Heart left ventricle (tissue), 16 donors: ENCODE results near the gene TDRD9. TPM values are rescaled to one million over a fixed set of nuclear protein-coding genes. Genes with fewer than 3 reads are reported as not detected.
A peak's percentile ranks its signal among the peaks of the same experiment; 100 is the strongest.

Source experiments
- ATAC-seq, 4 donors: fragments of 200-7000 bp; cut with Tn5 transposase; one replicate each; pipeline ENCODE4 v1.9.1; 2020 to 2022; ENCODE audit warnings: moderate library complexity in 4 of 4, mild to moderate bottlenecking in 3 of 4, moderate number of reproducible peaks in 1 of 4
- DNase-seq, 5 donors: peaks; one replicate each; pipeline ENCODE4 v3.0.0-alpha.2; 2020
- H3K27ac ChIP-seq, 12 donors: fragments of 200-600 bp; sonication (generic) in 4 of 12; one replicate each; pipeline versions ENCODE4 v1.5.0 to v1.8.0; 2016 to 2022; ENCODE audit warnings: mild to moderate bottlenecking in 2 of 12
- H3K27me3 ChIP-seq, 9 donors: fragments of 200-600 bp; sonication (generic) in 2 of 9; one replicate each; pipeline versions ENCODE4 v1.5.1 to v1.8.0; 2016 to 2022; ENCODE audit warnings: mild to moderate bottlenecking in 3 of 9
- H3K36me3 ChIP-seq, 9 donors: fragments of 200-600 bp; sonication (generic) in 2 of 9; one replicate each; pipeline versions ENCODE4 v1.5.0 to v1.8.0; 2018 to 2022; ENCODE audit warnings: mild to moderate bottlenecking in 2 of 9
- H3K4me1 ChIP-seq, 12 donors: fragments of 200-600 bp; sonication (generic) in 4 of 12; one replicate each; pipeline versions ENCODE4 v1.5.0 to v1.8.0; 2016 to 2022; ENCODE audit warnings: mild to moderate bottlenecking in 3 of 12
- H3K4me3 ChIP-seq, 12 donors: fragments of 200-600 bp; sonication (generic) in 4 of 12; one replicate each; pipeline versions ENCODE4 v1.5.0 to v1.8.0; 2017 to 2022; ENCODE audit warnings: mild to moderate bottlenecking in 9 of 12, moderate library complexity in 4 of 12
- H3K9me3 ChIP-seq, 12 donors: fragments of 200-600 bp; sonication (generic) in 4 of 12; one replicate each; pipeline versions ENCODE4 v1.5.0 to v1.8.0; 2016 to 2022; ENCODE audit warnings: mild to moderate bottlenecking in 1 of 12
- POLR2A ChIP-seq, 2 donors: fragments of 450-650 bp; IDR thresholded peaks; one replicate each; pipeline ENCODE4 v1.6.1; 2017; ENCODE audit warnings: antibody characterized with exemption in 2 of 2, mild to moderate bottlenecking in 2 of 2, moderate library complexity in 2 of 2
- WGBS, 4 donors: extraction: QIAGEN DNeasy Blood & Tissue Kit in 2 of 4; methylation state at CpG; one replicate each; pipeline versions ENCODE4 v1.1.5 to v1.1.7; 2013 to 2018; 5-methylcytosine and 5-hydroxymethylcytosine counted together
- intact Hi-C, 10 donors: fragments of 100-400 bp; cut with DNase I; formaldehyde crosslinking; loops; one replicate each; pipeline versions ENCODE4 v1.11.1 to v1.14.2; 2022
- polyA plus RNA-seq, 2 donors: library from polyadenylated mRNA; stranded (reverse); fragments of 200-250 nt; gene quantifications; one replicate each; pipeline ENCODE4 v1.2.3, GENCODE V29; 2013
- total RNA-seq, 9 donors: library from RNA; depleted of rRNA in 2 of 9; stranded (reverse); fragments of >200 nt in 2 of 9; fragmentation: NEBNext Ultra II Directional in 3 of 9; extraction: Animal tissue kit (Norgen Biotek cat#: 25700) in 3 of 9; gene quantifications; one replicate each; pipeline versions ENCODE4 v1.1.0 to v1.2.4, GENCODE V29; 2016 to 2023
- TF ChIP-seq, protein P1 (sequence below), 12 donors: fragments of 200-600 bp; sonication (generic) in 4 of 12; IDR thresholded peaks; one replicate each; pipeline versions ENCODE4 v1.5.0 to v1.8.0; 2018 to 2022; ENCODE audit warnings: antibody characterized with exemption in 12 of 12, mild to moderate bottlenecking in 5 of 12
- donor health status: ischemic (EF 13 %, LVEDD 7.1; RV severe dilation, severe dysfunction).
- donor health status: healthy with polysubstance abuse.
- donor health status: DM: no; HTN: yes; CAD: no.
- donor health status: DM: no; HTN: no; CAD: no.
- donor health status: ischemic (EF 25% LVEDD 6.9; RV normal size, moderate dysfunction).
- donor health status: ischemic (EF 25% LVEDD 5.7; RV mildly dilated, moderate dysfunction).
- donor health status: healthy.
- donor health status: DM: yes; HTN: yes; CAD: no.
- donor health status: ischemic (EF 35%, LVEDD 5.7; RV mildly dilated, moderate dysfunction).
- donor health status: nonischemic (EF 11% LVEDD 7.7; RV severe dilation, severe dysfunction).
- donor health status: DM: yes; HTN: yes; CAD: no.
- donor health status: PGD.
- donor health status: ischemic (EF 29% LVEDD 5.4; RV normal size, mild dysfunction).
- donor health status: nonischemic (EF 23%, LVEDD 6.1; RV moderate dilation, normal function).

Gene TDRD9
- total and polyA plus RNA-seq, 11 donors, result 1.1 to 9.6 (median 2.1) TPM

DNA sequence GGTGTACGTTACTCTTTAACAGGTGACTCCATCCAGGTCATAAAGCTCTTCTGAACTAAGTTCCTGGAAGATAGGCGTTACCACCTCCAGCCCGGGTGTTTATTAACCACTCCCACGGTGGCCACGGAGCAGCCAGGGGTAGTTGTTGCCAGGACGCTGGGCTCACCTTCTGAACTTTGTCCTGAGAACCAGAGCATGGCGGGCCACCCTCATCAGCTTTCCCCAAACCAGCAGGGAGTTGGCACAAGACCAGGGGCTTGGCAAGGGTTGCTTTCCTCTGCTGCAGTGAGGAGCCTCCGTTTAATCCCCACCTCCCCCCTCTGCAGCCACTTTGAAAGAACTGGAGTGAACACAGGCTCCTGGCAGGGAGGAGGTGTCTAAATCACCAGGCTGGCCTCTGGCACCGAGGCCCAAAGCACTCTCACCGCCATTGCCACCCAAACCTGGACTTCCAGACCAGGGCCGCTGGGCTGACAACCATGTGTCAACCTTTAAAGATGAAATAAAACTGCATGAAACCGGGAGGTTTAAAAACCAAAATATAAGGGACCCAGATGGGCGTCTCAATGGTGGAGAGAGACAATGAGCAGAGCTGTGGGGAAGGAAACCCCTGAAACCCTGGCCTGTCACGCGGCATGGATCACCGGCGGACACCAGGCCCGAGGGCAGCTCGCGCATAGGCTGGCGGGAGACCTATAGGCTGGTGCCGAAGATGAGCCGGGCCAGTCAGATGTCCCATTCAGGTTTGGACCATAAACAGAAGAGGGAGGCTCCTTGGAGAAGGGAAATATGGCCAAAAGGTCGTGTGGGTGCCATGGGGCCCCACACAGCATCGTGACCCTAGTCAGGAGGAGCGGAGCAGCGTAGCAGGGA, 30.9 kb upstream of the TDRD9 start:
- H3K4me3 ChIP-seq, result no peak overlapping the region
- ATAC-seq, result peak; percentile 19 to 73 (median 68)
- intact Hi-C loops, result no loop called here
- peaks cover 0 to 17% (median 2%) of the 10 kb centered on the region in 12 donors for H3K4me1 ChIP-seq
- TF ChIP-seq, protein P1, sequence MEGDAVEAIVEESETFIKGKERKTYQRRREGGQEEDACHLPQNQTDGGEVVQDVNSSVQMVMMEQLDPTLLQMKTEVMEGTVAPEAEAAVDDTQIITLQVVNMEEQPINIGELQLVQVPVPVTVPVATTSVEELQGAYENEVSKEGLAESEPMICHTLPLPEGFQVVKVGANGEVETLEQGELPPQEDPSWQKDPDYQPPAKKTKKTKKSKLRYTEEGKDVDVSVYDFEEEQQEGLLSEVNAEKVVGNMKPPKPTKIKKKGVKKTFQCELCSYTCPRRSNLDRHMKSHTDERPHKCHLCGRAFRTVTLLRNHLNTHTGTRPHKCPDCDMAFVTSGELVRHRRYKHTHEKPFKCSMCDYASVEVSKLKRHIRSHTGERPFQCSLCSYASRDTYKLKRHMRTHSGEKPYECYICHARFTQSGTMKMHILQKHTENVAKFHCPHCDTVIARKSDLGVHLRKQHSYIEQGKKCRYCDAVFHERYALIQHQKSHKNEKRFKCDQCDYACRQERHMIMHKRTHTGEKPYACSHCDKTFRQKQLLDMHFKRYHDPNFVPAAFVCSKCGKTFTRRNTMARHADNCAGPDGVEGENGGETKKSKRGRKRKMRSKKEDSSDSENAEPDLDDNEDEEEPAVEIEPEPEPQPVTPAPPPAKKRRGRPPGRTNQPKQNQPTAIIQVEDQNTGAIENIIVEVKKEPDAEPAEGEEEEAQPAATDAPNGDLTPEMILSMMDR (IDR thresholded peaks at IDR 0.05), result no peak
- no peak for TF ChIP-seq POLR2A (IDR thresholded peaks at IDR 0.05)
- peak in 3 of 5 donors; percentile 49 to 66 (median 53) for DNase-seq
- H3K9me3 ChIP-seq, result no peaks in the 10 kb centered on the region
- WGBS, 4 donors, result 77 to 81% (median 79%) methylated on average over 26 to 27 of the region's 27 CpGs
- no peaks in the 10 kb centered on the region for H3K27me3 ChIP-seq
- peak overlapping the region in 1 of 12 donors; percentile 14 for H3K27ac ChIP-seq
- H3K36me3 ChIP-seq, result no peaks in the 10 kb centered on the region

DNA sequence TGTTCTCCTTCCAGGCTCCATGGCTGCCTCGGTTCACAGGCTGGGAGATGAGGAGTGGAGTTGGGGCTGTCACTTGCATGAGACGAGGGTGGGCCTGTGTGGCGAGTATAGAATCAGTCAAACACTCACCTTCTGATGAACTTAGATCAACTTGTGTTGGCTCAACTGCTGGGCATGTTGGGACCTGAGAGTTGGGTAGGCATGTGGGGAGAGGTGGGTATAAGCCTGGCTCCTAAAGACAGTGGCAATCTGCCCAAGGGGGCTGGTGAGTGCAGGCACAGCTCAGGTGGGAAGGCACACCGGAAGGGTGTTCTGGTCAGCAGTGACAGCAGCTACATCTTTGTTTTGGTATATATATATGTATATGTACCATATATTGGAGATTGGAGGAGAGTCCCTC, 30.1 kb upstream of the TDRD9 start:
- no peaks in the 10 kb centered on the region for H3K27me3 ChIP-seq
- 94 to 98% (median 98%) methylated on average over 4 of the region's 4 CpGs for whole genome bisulfite sequencing, 4 donors
- no peak for ATAC-seq
- no peak overlapping the region for H3K4me3 ChIP-seq
- intact Hi-C loops, result no loop called here
- H3K4me1 ChIP-seq, result peaks cover 0 to 17% (median 2%) of the 10 kb centered on the region in 12 donors
- peak in 1 of 5 donors; percentile 1 for DNase-seq
- H3K36me3 ChIP-seq, result no peaks in the 10 kb centered on the region
- no peak for TF ChIP-seq POLR2A (IDR thresholded peaks at IDR 0.05)
- TF ChIP-seq, protein P1 (IDR thresholded peaks at IDR 0.05), result no peak
- H3K27ac ChIP-seq, result no peak overlapping the region
- H3K9me3 ChIP-seq, result no peaks in the 10 kb centered on the region

DNA sequence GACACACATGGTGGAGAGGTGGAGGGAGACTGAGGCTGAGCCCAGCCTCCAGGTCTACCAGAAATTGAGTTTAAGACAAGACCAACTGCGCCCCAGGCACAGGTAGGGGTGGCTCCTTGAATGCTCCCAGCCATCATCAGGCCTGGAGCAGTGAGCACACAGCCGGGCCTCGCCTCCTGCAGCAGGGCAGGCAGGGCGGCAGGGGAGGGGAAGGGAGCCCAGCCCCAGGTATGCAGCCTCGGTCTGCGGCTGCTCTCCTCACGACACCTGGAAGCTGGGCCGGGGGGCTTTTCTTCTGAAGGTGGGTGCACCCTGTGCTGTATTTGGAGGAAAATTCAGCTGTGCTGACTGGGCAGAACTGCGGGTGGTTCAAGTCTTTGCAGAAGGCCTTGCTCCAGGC, 29.5 kb upstream of the TDRD9 start:
- no peak overlapping the region for H3K4me3 ChIP-seq
- H3K27me3 ChIP-seq, result no peaks in the 10 kb centered on the region
- TF ChIP-seq, protein P1 (IDR thresholded peaks at IDR 0.05), result no peak
- TF ChIP-seq POLR2A (IDR thresholded peaks at IDR 0.05), result no peak
- 90 to 94% (median 92%) methylated on average over 9 of the region's 9 CpGs for WGBS, 4 donors
- H3K36me3 ChIP-seq, result no peaks in the 10 kb centered on the region
- no peaks in the 10 kb centered on the region for H3K9me3 ChIP-seq
- intact Hi-C loops, result no loop called here
- no peak overlapping the region for H3K27ac ChIP-seq
- peaks cover 0 to 17% (median 2%) of the 10 kb centered on the region in 12 donors for H3K4me1 ChIP-seq
- no peak for ATAC-seq
- DNase-seq, result peak in 1 of 5 donors; percentile 23

DNA sequence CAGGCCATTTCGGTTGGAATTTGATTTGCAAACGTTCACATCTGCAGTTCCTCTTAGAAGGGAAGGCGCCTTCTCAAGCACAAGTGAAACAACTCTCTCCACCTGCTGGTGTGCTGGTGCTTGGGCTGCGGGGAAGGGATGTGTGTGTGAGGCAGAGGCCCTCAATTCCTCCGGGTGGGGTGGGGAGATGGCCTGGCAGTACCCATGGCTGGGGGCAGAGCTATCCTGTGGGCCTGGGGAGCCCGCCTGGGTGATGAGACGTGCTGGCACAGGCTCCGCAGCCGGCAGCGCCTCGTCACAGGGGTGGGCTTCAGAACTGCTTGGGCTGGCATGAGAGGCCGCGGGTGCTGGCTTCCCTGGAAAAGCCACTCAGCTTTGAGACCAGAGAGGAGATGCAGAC, 28.9 kb upstream of the TDRD9 start:
- ATAC-seq (no peak), DNase-seq (peak in 1 of 5 donors; percentile 21)
- no peaks in the 10 kb centered on the region for H3K36me3 ChIP-seq
- TF ChIP-seq, protein P1 (IDR thresholded peaks at IDR 0.05), result no peak
- no peak for TF ChIP-seq POLR2A (IDR thresholded peaks at IDR 0.05)
- no peaks in the 10 kb centered on the region for H3K9me3 ChIP-seq
- WGBS, 4 donors, result 79 to 91% (median 82%) methylated on average over 10 to 13 of the region's 13 CpGs
- no peak overlapping the region for H3K4me3 ChIP-seq
- intact Hi-C loops, result no loop called here
- H3K4me1 ChIP-seq, result peaks cover 0 to 17% (median 2%) of the 10 kb centered on the region in 12 donors
- no peaks in the 10 kb centered on the region for H3K27me3 ChIP-seq
- no peak overlapping the region for H3K27ac ChIP-seq
